PFSK-1 (cell line): ENCODE measurements around the gene SAG.

Source experiments
- FOXP2 ChIP-seq: optimal IDR thresholded peaks from 2 replicates; pipeline ENCODE3; 2011; ENCODE audit warnings: borderline replicate concordance, control low read depth, inconsistent platforms; ENCODE audit not compliant: insufficient read depth; ENCODE audit errors: extremely low read length, extremely low read depth
- POLR2AphosphoS5 ChIP-seq: IDR thresholded peaks from 2 replicates; pipeline ENCODE4 v1.6.1; 2012; ENCODE audit warnings: low read depth, mild to moderate bottlenecking, control low read depth, low read length, moderate library complexity
- REST ChIP-seq, 2 experiments: IDR thresholded peaks; 2 replicates each; pipeline versions ENCODE4 v1.6.1 to v1.8.0; 2011 to 2012; ENCODE audit warnings: low read depth in 2 of 2, low read length in 2 of 2, control low read depth in 1 of 2, inconsistent platforms in 1 of 2, mild to moderate bottlenecking in 1 of 2, moderate library complexity in 1 of 2; ENCODE audit not compliant: insufficient read depth in 1 of 2
- SIN3A ChIP-seq: IDR thresholded peaks from 2 replicates; pipeline ENCODE4 v1.6.1; 2012; ENCODE audit warnings: mild to moderate bottlenecking, low read length, moderate library complexity, borderline replicate concordance; ENCODE audit not compliant: insufficient read depth
- TAF1 ChIP-seq: IDR thresholded peaks from 2 replicates; pipeline ENCODE4 v1.6.1; 2012; ENCODE audit warnings: low read length, control low read depth, borderline replicate concordance; ENCODE audit not compliant: insufficient read depth

Gene SAG

GRCh38 chr2:233381638-233381995, 74.0 kb downstream of the SAG start:
- TF ChIP-seq TAF1 (no peak), REST (IDR thresholded peaks at IDR 0.05; ENCODE audit: insufficient read depth in 1 of 2, low read depth in 2 of 2, low read length in 2 of 2) (no peak), POLR2AphosphoS5 (no peak), FOXP2 (no peak), SIN3A (no peak)

- TF ChIP-seq POLR2AphosphoS5 (no peak), SIN3A (no peak), REST (IDR thresholded peaks at IDR 0.05; ENCODE audit: insufficient read depth in 1 of 2, low read depth in 2 of 2, low read length in 2 of 2) (no peak), TAF1 (no peak), FOXP2 (no peak)
These were observed 76.4 kb downstream of the SAG start for GRCh38 chr2:233384015-233384414.

DNA sequence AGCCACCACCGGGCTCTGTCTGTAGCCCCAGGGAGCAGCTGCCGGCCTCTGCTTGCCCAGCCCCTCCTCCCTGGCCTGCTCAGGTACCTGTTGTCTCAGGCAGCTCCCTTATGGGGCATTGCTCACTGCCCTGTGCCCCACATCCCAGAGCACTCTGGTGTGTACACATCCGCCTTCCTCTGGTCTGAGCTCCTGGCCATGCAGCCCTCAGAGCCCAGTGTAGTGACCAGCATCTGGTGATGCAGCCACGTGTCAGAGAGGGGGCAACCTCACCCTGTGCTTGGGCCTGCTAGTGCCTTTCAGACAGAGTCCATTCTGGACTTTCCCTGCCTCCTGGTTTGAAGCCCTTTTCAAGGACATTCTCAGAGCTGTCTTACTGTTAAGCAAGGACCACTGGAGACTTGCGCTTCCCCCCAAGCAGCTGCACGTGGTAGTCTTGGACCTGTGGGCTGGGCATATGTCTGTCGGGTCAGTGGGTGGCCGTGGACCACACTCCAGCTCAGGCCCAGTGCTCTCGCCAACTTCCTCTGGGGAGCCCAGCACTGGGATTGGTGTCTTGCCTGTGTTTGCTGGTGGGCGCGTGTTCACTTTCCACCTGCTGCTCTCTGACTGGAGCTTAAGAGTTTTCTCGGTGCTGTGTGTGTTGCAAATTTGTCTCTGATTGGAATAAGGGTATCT, 77.3 kb downstream of the SAG start:
- TF ChIP-seq POLR2AphosphoS5 (no peak), FOXP2 (no peak), SIN3A (no peak), TAF1 (no peak), REST (IDR thresholded peaks at IDR 0.05; ENCODE audit: insufficient read depth in 1 of 2, low read depth in 2 of 2, low read length in 2 of 2) (no peak)

- TF ChIP-seq POLR2AphosphoS5 (no peak), TAF1 (no peak), REST (IDR thresholded peaks at IDR 0.05; ENCODE audit: insufficient read depth in 1 of 2, low read depth in 2 of 2, low read length in 2 of 2) (no peak), FOXP2 (no peak), SIN3A (no peak)
These were observed 78.0 kb downstream of the SAG start for GRCh38 chr2:233385489-233386044.
